A172 (cell line): Measurements from ENCODE around the gene NKAIN2. TPM values are rescaled to one million over a fixed set of nuclear protein-coding genes. Genes with fewer than 3 reads are reported as not detected.
"Not testable (repeated sequence)": the region's sequence is repeated elsewhere in the genome, so short reads cannot be mapped to it uniquely, and the experiment has no call there.

Experiments used
- DNase-seq: peaks from one replicate; pipeline ENCODE4 v3.0.0-alpha.2; 2015; ENCODE audit warnings: low spot score
- total RNA-seq: library from RNA; depleted of rRNA; stranded (reverse); fragments of >200 nt; shearing (Covaris generic); gene quantifications from 2 replicates; pipeline ENCODE4 v1.2.3, GENCODE V29; 2014

Gene NKAIN2
- total RNA-seq, 1 experiment from 2014 or later: not detected

GRCh38 chr6:124679387-124679786, 875.7 kb downstream of the NKAIN2 start:
- peak; percentile 4 for DNase-seq

GRCh38 chr6:124682751-124683150, 879.1 kb downstream of the NKAIN2 start:
- DNase-seq: no peak

DNA sequence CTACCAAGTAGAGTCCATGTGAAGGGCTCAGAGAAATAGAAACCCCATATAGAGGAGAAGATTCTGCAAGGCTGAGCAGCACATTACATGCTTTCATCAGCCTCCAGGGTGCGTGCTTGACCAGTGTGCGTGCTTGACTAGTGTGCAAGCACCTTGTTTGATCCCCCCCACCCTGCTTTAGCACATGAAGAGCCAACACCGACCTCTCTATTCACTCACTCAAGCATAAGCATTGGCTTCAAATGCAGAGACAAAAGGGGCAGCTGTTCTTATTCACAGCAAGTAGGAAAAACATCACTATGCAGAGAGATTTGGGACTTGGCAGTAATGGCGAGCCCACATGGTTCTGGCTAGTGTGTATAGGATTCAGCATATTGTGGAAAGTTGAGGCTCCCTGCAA, 879.8 kb downstream of the NKAIN2 start:
- DNase-seq: no peak

- no peak for DNase-seq
These were observed 881.0 kb downstream of the NKAIN2 start for GRCh38 chr6:124684621-124685020.

DNA sequence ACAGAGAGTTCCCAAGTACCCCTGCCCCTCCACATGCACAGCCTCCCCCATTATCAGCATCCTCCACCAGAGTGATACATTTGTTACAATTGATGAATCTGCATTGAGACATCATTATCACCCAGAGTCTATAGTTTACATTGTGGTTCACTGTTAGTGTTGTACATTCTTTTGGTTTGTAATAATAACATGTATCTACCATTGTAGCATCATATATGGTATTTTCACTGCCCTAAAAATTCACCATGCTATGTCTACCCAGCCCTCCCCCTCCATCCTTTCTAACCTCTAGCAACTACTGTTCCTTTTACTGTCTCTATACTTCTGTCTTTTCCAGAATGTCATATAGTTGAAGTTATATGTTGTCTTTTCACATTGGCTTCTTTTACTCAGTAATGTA, 884.7 kb downstream of the NKAIN2 start:
- DNase-seq: no peak

- DNase-seq: no peak
These were observed 890.6 kb downstream of the NKAIN2 start for GRCh38 chr6:124694139-124694705.

GRCh38 chr6:124699038-124699437, 895.4 kb downstream of the NKAIN2 start:
- DNase-seq: no peak

DNA sequence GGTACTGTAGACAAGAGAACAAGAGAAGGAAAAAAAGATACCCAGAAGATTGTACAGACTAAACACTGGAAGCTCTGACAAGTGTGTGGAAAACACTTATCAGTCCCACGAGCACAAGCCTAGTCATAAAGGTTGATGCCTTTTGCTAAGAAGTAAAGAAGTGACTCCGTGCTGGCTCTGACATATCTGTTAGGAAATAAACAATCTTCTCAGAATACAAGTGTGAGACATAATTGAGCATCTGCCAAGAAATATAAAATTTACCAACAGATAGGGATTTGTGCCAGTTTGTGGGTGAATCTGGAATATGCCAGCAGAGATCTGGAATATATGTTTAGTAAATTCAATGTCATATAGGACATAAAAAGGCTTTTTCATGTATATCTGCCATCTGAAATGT, 899.9 kb downstream of the NKAIN2 start:
- DNase-seq: no peak

DNA sequence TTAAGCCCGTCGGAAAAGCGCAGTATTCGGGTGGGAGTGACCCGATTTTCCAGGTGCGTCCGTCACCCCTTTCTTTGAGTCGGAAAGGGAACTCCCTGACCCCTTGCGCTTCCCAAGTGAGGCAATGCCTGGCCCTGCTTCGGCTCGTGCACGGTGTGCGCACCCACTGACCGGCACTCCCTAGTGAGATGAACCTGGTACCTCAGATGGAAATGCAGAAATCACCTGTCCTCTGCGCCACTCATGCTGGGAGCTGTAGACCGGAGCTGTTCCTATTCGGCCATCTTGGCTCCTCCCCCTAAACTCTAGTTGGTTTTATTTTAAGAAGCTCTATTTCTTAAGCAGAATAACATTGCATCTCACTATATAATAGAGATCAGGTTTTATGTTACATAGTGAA, 908.9 kb downstream of the NKAIN2 start:
- not testable (repeated sequence) for DNase-seq

DNA sequence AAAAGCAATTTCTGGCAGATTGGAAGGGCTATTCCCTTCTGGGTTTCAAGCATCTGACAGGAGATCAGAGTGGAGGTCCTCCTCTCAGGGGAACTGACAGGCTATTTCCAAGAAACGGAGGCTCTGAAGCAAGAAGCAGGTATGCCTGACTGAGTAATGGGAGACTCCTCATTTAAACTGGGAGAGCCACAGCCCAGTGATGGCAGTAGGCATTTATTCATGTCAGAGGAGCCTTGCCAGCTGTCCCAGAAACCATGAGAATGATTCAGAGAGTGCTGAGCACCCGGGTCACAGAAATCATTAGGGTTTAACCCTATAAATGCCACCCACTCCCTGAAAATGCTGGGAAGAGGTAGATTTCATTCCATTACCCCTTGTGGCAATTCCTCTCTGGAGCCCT, 911.1 kb downstream of the NKAIN2 start:
- DNase-seq: peak; percentile 2

DNA sequence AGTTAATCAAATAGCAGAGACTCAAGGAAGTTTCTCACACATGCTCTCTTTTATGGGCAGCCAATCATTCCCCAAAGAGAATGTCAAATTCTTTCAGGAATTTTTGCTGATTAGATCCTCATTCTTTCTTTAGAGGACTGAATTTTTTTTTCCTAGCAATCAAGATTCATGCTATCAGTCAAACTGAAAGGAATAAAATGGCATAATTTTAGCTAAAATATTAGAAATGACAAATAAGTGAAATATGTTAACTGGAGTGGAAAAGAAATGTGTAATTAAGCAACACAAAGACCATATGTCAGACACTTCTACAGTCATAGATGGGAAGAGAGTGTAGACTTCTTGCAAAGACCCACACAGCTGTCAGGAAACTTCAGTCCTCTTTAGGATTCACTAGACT, 916.2 kb downstream of the NKAIN2 start:
- no peak for DNase-seq

DNA sequence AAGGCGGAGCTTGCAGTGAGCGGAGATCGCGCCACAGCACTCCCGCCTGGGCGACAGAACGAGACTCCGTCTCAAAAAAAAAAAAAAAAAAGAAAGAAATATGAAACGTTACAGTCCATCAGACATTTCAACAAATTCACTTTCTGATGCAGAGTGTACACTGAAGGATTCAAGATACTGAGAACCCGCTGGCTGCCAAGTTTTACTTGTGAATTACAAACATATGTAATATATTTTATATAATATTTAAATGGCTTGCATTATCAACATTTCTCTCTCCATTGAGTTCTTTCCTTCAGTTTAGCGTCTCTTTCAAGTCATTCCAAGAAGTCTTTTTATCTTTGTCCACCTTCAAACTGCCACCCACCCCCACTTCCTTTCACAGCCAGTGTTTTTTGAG, 917.7 kb downstream of the NKAIN2 start:
- no peak for DNase-seq

- no peak for DNase-seq
These were observed 918.6 kb downstream of the NKAIN2 start for GRCh38 chr6:124722141-124722878.

- no peak for DNase-seq
These were observed 920.0 kb downstream of the NKAIN2 start for GRCh38 chr6:124723671-124724070.

- DNase-seq: not testable (repeated sequence)
These were observed 934.1 kb downstream of the NKAIN2 start for GRCh38 chr6:124737804-124738203.

GRCh38 chr6:124738482-124738881, 934.8 kb downstream of the NKAIN2 start:
- no peak for DNase-seq

DNA sequence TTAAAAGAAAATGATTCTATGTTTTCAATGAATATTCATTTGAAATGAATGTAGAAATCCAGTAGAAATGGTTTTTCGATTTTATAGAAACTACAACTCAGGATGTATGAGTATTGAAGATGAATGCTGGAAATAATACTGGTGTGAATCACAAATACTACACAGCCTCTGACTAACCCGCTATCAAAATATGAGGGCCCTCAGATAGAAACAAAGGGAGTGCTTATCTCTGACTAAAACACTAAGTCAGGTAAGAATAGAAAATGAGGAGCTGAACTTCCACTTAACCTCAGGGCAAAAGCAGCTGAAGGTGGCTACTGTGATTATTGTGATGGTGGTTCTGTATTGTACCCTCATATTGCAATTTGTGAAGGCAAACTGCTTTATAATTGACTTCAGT, 937.7 kb downstream of the NKAIN2 start:
- DNase-seq: peak; percentile 8

DNA sequence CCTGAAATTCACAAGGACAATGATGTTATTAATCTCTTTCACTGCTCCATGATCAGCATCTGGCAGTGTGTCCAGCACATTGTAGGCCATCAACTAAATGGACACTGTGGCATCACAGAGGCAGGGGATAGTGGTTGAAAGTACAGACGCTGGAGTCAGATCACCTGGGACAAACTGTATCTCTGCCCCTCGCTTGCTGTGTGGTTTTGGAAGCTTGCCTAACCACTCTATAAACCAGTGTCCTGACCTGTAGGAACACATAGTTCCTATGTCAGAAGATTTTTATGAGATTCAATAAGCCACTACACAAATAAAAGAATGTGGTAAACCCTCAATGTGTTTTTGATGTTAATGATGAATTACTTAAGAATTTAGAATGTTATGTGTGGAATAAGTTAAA, 939.3 kb downstream of the NKAIN2 start:
- peak; percentile 33 for DNase-seq

GRCh38 chr6:124743420-124743819, 939.8 kb downstream of the NKAIN2 start:
- DNase-seq: no peak

DNA sequence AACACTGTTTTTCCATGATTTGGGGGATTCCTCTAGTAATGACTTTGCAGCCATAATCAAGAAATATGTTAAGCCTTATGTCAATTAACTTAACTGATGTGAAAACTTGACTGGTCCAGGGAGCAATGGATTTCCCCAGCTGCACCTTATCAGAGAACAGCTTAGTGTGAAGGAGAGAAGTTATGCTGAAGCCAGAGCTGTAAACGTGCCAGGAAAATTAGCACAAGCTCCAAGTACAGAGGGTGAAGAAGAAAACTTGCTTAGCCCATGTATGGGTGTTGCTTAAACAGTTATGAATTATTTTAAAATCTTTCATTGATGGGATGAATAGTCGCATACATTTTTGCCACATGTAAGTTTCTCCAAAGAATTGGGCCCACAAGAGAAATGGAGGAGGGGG, 943.7 kb downstream of the NKAIN2 start:
- no peak for DNase-seq

DNA sequence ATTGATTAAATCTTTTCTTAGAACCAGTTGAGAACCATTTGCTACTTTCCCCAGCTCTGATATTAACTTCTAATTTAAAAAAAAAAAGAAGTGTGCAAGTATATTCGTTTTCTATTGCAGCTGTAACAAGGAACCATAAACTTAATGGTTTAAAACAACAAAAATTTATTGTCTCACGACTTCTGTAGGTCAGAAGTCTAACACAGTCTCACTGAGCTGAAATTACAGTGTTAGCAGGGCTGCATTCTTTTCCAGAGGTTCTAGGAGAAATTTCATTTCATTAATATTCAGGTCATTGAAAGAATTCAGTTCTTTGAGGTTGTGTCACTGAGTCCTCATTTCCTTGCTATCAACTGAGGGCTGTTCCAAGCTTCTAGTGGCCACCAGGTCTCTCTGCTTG, 945.1 kb downstream of the NKAIN2 start:
- no peak for DNase-seq

DNA sequence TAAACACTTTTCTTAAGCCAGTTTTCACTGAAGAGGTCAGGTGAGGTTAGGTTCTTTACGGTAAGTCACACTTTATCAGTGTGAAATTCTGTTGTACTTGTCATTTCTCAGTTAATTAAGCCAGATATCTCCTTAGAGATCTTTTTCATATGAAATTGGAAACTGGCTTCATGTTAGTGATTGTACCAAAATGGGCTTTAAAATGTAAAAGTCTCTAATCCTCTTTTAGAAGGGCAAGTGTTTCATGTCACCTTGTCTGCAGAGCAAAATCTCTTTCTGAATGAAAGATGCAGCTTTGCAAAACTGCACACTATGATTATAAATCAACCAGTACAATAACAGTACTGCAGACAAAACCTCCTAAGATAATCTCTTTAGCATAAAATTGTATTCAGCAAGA, 949.3 kb downstream of the NKAIN2 start:
- DNase-seq: no peak

GRCh38 chr6:124753562-124754105, 950.0 kb downstream of the NKAIN2 start:
- no peak for DNase-seq
